Neural crest cell (in vitro differentiated cells): ENCODE results near the gene SSBP2. TPM values are rescaled to one million over a fixed set of nuclear protein-coding genes. Genes with fewer than 3 reads are reported as not detected.

ENCODE experiments used
- DNase-seq: peaks from one replicate; pipeline ENCODE4 v3.0.0; 2021; ENCODE audit warnings: low read depth, mixed read lengths, low spot score
- H3K27ac Mint-ChIP-seq: one replicate; pipeline ENCODE4 v1.8.0; 2021; ENCODE audit warnings: mild to moderate bottlenecking, mixed read lengths; ENCODE audit not compliant: unreplicated experiment
- H3K27me3 Mint-ChIP-seq: 2 replicates; pipeline ENCODE4 v1.8.0; 2021; ENCODE audit warnings: low read depth, mild to moderate bottlenecking, mixed read lengths
- H3K36me3 Mint-ChIP-seq: 2 replicates; pipeline ENCODE4 v1.8.0; 2021; ENCODE audit warnings: low read depth, mild to moderate bottlenecking, mixed read lengths
- H3K4me1 Mint-ChIP-seq: 2 replicates; pipeline ENCODE4 v1.8.0; 2021; ENCODE audit warnings: mixed read lengths
- H3K4me3 Mint-ChIP-seq: one replicate; pipeline ENCODE4 v1.8.0; 2021; ENCODE audit warnings: mild to moderate bottlenecking, mixed read lengths
- H3K9me3 Mint-ChIP-seq: 2 replicates; pipeline ENCODE4 v1.8.0; 2021; ENCODE audit warnings: mixed read lengths
- total RNA-seq: library from RNA; stranded (reverse); gene quantifications from 2 replicates; pipeline ENCODE4 v1.2.1, GENCODE V29; 2021
- TF ChIP-seq, protein P1 (sequence below): fragments of 200-600 bp; sonication (generic); conservative IDR thresholded peaks from 2 replicates; pipeline ENCODE4 v1.5.0; 2021; ENCODE audit warnings: antibody characterized with exemption, mild to moderate bottlenecking

SSBP2 gene
- total RNA-seq, 1 donor from 2014 or later, result 81.7 TPM

GRCh38 chr5:81762401-81762800 lies 11.5 kb upstream of the SSBP2 start:
- no peaks in the 10 kb centered on the region for H3K9me3 Mint-ChIP-seq
- H3K4me1 Mint-ChIP-seq, result peaks cover 25% of the 10 kb centered on the region
- DNase-seq, result no peak
- no peak overlapping the region for H3K27ac Mint-ChIP-seq
- TF ChIP-seq, protein P1, sequence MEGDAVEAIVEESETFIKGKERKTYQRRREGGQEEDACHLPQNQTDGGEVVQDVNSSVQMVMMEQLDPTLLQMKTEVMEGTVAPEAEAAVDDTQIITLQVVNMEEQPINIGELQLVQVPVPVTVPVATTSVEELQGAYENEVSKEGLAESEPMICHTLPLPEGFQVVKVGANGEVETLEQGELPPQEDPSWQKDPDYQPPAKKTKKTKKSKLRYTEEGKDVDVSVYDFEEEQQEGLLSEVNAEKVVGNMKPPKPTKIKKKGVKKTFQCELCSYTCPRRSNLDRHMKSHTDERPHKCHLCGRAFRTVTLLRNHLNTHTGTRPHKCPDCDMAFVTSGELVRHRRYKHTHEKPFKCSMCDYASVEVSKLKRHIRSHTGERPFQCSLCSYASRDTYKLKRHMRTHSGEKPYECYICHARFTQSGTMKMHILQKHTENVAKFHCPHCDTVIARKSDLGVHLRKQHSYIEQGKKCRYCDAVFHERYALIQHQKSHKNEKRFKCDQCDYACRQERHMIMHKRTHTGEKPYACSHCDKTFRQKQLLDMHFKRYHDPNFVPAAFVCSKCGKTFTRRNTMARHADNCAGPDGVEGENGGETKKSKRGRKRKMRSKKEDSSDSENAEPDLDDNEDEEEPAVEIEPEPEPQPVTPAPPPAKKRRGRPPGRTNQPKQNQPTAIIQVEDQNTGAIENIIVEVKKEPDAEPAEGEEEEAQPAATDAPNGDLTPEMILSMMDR, result no peak
- H3K36me3 Mint-ChIP-seq, result no peaks in the 10 kb centered on the region
- H3K27me3 Mint-ChIP-seq, result no peaks in the 10 kb centered on the region
- H3K4me3 Mint-ChIP-seq, result no peak overlapping the region

DNA sequence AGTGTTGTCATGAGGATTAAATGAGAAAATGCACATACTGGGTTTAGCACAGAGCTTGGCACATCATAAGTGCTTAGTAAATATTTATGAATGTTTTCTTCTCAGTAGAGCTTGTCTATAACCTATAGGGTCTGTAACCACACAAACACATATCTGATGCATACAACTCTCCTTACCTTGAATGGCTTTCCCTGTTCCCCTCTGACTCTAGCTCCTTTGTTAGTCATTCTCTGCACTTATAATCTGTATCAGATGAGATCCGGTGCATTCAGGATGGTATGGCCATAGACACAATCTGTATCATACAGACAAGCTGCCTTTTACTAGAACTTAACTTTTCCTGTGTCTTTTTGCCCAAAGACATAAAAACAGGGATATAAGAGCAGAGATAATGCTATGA lies 11.1 kb upstream of the SSBP2 start:
- no peaks in the 10 kb centered on the region for H3K9me3 Mint-ChIP-seq

DNA sequence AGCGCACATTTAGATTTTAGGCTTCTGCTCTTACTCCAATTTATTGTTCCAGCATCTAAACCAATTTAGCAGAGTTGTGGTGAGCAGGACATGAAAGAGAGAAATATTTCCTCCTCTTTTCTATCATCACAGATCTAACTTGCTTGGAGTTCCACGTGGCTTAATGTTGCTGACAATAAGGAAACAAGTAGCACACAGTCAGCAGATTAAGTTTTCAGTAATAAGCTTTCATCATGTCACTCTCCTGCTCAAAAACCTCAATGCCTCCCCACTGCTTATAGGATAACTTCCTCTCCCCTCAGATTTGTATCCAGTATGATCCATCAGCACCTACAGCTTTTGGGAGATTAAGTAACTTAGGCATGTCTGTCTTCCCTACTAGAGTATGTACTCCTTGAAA lies 10.4 kb upstream of the SSBP2 start:
- TF ChIP-seq, protein P1, result no peak
- Mint-ChIP-seq H3K4me1 (peaks cover 20% of the 10 kb centered on the region), H3K27ac (no peak overlapping the region)

More for the DNA sequence above, 11.1 kb upstream of the SSBP2 start:
- H3K27me3 Mint-ChIP-seq, result no peaks in the 10 kb centered on the region
- no peak for DNase-seq
- H3K27ac Mint-ChIP-seq, result no peak overlapping the region
- H3K36me3 Mint-ChIP-seq, result no peaks in the 10 kb centered on the region
- H3K4me1 Mint-ChIP-seq, result peaks cover 20% of the 10 kb centered on the region
- TF ChIP-seq, protein P1, result no peak
- H3K4me3 Mint-ChIP-seq, result no peak overlapping the region

DNA sequence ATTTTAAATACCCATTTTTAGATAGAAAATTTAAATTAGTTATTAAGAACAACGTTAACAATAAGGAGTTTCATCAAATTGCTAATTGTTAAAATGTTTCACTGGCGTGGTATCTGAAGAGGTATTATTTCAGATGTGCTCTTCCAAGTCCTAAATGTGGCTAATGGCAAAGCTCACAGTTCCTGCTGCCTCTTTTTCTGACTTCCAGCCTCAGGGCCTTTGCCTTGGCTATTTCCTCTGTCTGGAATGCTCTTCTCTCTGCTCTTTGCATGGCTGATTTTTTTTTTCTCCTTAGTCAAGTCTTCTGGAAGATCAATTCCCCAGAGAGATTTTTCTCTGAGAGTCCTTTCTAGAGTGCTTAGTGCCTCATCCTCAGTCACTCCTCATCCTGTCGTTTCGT lies 9.6 kb upstream of the SSBP2 start:
- DNase-seq, result no peak
- H3K4me1 Mint-ChIP-seq, result peaks cover 22% of the 10 kb centered on the region
- no peak overlapping the region for H3K4me3 Mint-ChIP-seq
- TF ChIP-seq, protein P1, result no peak
- H3K36me3 Mint-ChIP-seq, result no peaks in the 10 kb centered on the region
- H3K27ac Mint-ChIP-seq, result no peak overlapping the region
- no peaks in the 10 kb centered on the region for H3K9me3 Mint-ChIP-seq
- no peaks in the 10 kb centered on the region for H3K27me3 Mint-ChIP-seq

More for the DNA sequence above, 10.4 kb upstream of the SSBP2 start:
- Mint-ChIP-seq H3K27me3 (no peaks in the 10 kb centered on the region), H3K36me3 (no peaks in the 10 kb centered on the region), H3K9me3 (no peaks in the 10 kb centered on the region), H3K4me3 (no peak overlapping the region)
- no peak for DNase-seq

DNA sequence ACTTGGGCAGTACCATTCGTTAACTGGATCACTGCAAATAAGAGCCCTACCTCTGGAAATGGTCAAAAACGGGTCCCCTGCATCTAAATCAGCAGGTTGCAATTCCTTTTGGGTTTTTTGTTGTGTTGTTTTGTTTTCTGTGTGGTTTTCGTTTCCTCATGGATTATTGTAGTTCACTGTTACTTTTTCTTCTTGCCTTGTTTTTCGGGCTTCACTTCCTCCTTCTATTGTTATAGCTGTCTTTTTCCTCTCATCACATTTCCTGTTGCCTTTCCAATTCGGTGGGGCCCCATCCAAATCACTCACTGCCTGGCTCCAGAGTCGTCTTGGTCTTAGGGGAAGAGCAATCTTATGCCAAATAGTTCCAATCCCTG lies 8.7 kb upstream of the SSBP2 start:
- no peak overlapping the region for H3K4me3 Mint-ChIP-seq
- no peak for DNase-seq
- peaks cover 25% of the 10 kb centered on the region for H3K4me1 Mint-ChIP-seq
- H3K27ac Mint-ChIP-seq, result peak overlapping the region; percentile 23
- no peaks in the 10 kb centered on the region for H3K36me3 Mint-ChIP-seq
- TF ChIP-seq, protein P1, result no peak
- no peaks in the 10 kb centered on the region for H3K27me3 Mint-ChIP-seq
- no peaks in the 10 kb centered on the region for H3K9me3 Mint-ChIP-seq

DNA sequence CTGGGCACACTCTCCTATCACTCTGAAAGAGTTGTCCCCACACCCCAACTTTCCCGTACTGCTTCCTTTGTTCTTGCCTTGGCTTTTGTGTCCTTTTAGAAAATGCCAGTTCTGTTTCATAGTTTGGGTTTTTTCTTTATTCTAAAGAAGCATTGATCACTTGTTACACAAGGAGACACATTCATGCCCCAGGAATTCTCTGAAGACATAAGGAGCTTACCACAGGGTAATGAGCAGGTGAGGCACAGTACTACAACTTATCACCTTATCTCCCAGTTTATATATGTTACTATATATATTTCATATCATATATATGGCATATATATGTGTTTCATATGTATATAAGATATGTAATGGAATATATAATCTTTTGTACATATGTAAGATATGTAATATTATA lies 6.5 kb upstream of the SSBP2 start:
- Mint-ChIP-seq H3K27ac (no peak overlapping the region), H3K27me3 (no peaks in the 10 kb centered on the region), H3K4me1 (peaks cover 38% of the 10 kb centered on the region), H3K36me3 (no peaks in the 10 kb centered on the region), H3K9me3 (no peaks in the 10 kb centered on the region), H3K4me3 (no peak overlapping the region)
- TF ChIP-seq, protein P1, result no peak
- no peak for DNase-seq
